Activated CD4-positive, alpha-beta T cell treated with anti-CD3 and anti-CD28 coated beads for 4 hours (primary cell): ENCODE data around the gene BAHCC1.

Experiments
- DNase-seq, 2 donors: peaks; one replicate each; pipeline ENCODE4 v3.0.0-alpha.2; 2020

BAHCC1 gene

DNA sequence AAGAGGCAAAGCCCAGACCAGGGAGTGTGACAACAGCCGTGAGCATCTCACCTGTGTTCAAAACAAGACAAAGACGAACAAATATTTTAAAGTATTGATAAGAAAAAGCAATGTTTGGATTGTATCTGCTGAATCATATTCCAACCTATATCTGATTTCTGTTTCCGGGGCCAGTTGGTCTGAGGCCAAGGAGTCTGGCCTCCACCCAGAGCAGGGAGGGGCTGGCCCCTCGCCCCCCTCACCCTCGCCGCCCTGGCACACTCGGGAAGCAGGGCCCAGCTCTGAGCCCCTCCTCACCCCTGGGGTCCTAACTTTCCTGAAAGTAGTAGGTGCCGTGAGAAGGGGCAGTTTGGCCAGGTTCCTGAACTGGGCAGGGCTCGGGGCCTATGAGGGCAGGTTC, 69.3 kb downstream of the BAHCC1 start:
- DNase-seq: no peak

- DNase-seq: no peak
Measured at GRCh38 chr17:81465910-81466309, 70.7 kb downstream of the BAHCC1 start.

DNA sequence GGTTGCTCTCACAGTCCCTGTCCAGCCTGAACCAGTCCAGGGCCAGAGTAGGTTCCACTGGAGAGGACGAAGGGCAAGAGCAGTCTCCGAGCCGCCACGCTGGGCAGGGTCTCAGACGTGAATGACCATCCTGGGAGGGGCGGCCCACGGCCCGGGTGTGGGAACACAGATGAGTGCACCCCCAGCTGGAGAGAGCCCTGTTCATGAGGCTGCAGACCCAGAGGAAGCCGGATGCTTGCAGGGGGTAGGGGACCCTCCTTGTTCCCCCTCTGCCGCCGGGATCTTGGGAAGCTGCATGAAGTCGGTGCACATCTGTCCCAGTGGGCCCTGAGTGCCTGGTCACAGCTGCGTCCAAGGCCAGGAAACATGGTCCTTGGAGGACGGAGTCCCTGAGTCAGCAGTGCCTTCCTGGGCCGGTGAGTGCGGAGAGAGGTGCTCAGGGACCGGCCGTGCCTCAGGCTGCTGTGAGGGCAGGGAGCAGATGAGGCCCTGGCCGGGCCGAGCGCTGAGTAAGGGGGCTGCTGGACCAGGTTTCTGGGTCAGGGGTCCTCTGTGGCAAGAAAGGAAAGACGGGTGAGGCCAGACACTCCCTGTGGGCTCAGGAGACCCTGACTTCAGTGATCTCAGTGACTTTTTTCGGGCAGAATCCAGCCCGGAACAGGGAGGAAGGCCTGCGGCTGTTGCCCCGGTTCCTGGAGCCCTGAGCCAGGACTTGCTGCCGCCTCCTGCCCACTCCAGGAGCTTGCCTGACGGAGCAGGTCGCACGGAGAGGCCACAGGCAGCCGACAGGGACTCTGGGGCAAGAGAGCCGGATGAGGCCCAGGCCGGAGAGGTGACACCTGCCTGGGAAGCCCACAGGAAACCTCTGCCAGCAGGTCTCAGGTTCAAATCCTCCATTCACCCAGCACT, 71.6 kb downstream of the BAHCC1 start:
- no peak for DNase-seq

DNA sequence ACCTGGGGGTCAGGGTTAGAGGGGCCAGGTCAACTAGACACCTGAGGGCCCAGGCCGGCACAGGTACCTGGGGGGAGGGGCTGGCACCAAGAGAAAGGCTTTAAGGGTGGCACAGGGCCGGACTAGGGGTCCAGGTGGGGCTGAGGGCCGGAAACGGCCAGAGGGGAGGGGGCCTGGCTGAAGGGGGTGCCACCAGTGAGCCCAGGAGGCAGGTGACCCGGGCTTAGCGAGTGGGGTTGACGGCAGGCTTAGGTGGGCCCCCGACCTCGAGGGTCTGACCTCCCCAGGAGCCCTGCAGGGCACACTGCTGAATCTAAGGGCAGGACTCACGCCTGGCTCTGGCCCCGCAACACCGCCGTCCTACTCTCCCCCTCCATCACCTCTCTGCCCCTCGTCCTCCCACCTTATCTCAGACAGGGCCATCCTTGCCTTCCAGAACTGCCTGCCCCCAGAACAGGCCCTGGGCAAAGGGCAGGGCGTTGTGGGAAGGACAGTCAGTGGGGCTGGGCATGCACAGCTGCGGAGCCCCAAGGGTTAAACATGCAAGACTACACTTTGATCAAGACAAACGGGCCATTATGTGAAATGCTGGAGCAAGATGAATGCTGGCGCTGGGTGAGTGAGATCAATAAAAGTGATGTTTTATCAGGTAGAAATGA, 73.0 kb downstream of the BAHCC1 start:
- DNase-seq: no peak

DNA sequence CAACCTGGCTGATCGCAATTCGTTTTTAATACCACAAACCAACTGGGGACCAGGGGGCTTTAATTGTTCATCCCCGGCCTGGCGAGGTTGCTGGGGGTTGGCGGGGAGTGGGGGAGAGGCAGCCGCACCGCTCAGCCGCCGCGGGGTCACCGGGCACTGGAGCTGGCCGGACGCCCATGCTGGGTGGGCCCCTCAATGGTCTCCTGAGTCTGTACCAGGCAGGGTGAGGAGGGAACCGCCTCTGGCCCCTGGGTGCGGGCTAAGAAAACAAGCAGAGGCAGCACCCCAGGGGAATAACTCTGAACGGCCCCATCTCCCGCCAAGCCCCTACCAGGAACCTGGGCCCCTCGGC, 73.5 kb downstream of the BAHCC1 start:
- no peak for DNase-seq

- DNase-seq: no peak
Measured at GRCh38 chr17:81469266-81469665, 74.0 kb downstream of the BAHCC1 start.

DNA sequence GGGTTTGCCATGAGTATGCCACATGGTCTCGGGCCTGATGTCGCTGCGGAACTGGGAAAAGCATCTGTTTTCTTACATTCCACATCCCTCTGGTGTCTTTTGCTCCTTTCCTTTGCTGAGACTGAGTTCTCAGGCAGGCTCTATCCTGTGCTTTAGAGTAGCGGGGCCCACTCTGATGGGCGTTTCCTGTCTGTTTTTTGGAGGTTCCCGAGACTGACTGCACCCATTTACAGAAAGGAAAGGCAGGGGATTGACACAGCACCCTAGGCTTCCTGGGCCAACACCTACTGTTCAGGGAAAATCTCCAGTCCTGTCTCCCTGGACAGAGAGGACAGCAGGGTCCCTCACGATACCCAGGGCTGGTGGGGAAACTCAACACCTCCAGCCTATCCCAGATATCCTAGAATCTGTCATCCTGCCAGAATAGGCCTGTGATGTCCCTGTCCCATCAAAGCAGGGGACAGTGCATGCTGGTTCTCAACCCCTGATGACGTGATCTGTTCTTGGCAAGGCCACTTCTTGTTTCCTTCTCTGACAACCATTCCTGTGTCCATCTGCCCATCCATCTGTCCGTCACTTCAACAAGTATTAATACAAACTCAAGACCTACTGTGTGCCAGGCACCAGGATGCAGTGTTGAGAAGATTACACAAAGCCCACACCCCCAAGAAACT, 75.2 kb downstream of the BAHCC1 start:
- no peak for DNase-seq

GRCh38 chr17:81470944-81471817, 75.9 kb downstream of the BAHCC1 start:
- no peak for DNase-seq

- no peak for DNase-seq
Measured at GRCh38 chr17:81471818-81472456, 76.7 kb downstream of the BAHCC1 start.

DNA sequence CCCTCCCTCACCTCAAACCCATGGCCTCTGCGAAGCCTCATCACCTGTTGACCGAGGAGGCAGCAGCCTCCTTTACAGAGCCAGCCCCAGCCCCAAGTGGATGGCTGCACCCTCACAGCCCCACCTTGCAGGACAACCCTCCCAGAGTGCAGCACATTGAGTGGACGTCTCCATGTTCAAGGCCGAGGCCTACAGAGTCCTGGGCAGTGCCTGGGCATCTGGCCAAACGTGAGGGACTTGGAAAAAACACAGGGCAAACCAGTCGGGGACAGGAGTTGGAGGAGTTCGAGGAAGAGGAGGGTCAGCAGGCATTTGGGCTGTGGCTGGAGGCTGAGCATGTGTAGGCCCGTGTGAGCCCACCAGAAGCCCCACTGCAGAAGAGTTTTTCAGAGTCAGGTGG, 77.8 kb downstream of the BAHCC1 start:
- DNase-seq: no peak

- no peak for DNase-seq
Measured at GRCh38 chr17:81474958-81475357, 79.7 kb downstream of the BAHCC1 start.

DNA sequence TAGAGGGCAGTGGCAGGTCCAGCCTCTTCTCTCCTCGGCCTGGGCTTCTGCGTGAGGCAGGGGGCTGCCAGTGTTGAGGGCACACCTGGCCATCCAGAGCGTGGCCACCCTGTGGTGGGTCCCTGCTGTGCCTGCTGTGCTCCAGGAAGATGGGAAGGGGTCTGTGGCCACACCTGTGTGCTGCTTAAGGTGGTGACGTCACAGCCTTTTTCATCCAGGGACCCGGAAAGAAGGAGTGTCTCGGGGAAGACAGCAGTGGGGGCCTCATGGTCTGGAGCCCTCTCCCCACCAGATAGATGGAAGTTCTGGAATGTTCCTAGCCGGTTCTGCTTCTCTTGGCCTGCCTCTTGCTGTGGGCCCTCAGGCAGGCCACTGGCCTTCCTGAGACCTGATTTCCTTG, 80.8 kb downstream of the BAHCC1 start:
- DNase-seq: no peak

GRCh38 chr17:81476635-81477034, 81.4 kb downstream of the BAHCC1 start:
- DNase-seq: no peak

DNA sequence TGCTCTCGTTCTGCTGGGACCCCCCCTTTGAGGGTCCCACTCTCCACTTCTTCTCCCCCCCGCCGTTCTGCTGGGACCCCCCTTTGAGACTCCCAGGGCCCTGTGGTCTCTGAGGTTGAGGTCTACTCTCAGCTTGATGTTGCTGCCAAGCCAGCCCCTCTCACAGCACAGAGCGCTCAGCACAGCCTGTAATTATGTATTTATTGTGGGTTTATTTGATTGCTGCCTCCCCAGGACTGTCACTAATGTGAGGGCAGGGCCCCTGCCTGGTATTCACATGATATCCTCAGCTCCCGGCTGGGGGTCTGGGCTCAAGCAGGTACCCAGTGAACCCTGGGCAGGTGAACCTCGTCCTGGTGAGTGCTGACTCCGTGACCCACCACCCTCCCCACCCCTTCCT, 81.9 kb downstream of the BAHCC1 start:
- DNase-seq: no peak

GRCh38 chr17:81478119-81478518, 82.9 kb downstream of the BAHCC1 start:
- no peak for DNase-seq

- no peak for DNase-seq
Measured at GRCh38 chr17:81479175-81480071, 84.2 kb downstream of the BAHCC1 start.

DNA sequence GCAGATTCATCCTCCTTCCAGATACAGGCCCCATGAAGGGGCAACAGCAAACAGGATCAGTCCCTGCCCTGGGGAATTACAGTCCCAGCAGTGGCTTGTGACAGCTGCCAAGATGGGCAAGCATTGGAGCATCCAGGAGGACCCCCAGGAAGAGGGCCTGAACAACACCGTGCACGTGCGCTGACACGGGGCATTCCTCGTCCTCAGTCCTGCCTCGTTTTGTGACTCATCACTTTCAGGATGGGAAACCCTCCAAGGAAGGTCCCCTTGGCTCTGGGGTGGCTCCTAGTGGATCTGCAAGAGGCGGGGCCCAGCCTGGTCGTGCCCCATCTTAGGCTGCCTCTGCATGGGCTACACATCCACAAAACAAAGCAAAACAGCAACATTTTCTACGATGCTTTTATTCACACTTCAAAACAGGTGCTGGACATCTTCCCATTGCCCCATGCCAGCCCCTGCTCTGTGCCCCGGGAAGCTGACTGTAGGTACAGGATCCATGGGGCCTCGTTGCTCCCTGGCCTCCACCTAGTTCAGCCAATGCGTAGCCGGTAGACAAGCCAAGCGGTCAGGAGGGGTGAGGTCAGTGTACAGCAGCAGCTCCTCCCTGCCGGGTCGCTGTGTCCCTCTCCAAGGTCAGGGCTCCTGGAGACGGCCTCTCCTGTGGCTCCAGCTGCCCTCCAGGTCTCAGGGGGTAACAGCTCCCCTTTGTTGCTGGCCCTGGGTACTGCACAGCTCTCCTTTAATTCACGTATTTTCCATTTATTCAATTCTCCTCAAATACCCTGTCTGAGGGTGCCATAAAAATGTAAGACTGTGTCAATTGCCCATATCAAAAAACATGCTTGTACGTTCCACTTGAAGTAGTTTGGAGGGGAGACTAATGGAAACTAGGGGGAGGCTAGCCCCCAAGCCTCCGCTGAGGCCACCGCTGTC, 85.1 kb downstream of the BAHCC1 start:
- DNase-seq: no peak

DNA sequence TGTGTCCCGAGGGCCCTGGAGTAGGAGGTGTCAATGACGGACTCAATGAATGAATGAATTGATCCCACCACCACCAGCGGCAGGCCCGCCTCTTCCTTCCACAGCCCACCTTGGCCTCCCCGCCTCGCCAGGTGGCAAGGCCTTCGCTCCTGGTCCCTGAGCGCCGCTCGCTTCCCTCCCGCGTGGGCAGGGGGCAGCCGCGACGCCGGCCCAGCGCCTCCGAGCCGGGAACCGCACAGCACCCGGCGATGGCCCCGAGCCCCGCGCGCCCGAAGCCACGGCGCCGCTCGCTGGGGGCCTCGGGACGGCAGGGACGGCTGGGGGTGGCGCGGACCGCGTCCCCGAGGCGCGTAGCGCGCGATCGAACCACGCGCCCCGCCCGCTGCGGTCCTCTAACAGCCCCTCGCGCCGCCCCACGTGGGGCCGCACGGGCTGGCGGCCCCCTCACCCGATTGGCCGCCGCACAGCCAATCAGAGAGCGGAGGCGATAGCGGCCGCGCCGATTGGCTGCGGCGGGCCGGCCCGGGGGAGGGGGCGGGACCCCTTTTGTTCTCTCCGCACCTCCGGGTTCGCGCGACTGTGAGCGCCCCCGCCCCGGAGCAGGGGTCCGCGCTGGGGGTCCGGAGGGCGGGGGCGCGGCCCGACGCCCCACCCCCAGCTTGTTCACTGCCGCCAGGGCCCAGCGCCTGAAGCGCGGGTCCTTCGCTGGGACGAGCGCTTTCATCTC, 86.0 kb downstream of the BAHCC1 start:
- peak; percentile 56 to 57 for DNase-seq

DNA sequence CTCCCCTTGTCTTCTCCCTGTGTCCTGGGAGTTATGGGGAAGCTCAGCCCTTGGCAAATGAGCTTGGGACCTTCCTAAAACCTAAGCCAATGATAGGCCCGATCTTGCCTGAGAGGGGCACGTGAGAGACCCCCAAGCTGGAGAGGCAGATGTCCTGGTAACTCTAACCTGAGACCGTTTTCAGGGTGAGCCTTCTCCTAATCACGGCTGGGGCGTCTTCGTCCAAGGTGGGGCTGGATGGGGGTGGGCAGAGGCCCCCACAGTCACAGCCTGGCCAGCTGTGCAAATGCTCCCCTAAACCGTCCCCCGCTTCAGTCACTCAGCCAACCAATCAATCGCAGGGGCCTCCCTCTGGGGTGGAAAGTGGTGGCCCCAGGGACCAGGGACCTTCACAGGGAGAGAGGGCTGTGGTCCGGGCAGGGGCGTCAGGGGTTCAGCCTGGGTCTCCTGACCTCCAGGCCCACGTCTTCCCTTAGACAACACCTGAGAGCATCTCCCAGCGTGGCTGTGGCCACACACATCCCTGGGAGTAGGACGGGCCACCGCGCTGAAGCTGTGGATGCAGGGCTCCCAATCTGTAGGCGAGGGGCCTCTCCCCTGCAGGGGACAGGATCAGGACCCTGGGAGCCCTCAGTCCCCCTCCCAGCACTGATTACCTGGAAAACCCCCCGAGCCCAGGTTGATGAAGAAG, 86.7 kb downstream of the BAHCC1 start:
- DNase-seq: no peak
